ENCODE data around the gene EN1.

- no peak for TF ChIP-seq POLR2A (IDR thresholded peaks at IDR 0.05)
- TF ChIP-seq, protein P1, sequence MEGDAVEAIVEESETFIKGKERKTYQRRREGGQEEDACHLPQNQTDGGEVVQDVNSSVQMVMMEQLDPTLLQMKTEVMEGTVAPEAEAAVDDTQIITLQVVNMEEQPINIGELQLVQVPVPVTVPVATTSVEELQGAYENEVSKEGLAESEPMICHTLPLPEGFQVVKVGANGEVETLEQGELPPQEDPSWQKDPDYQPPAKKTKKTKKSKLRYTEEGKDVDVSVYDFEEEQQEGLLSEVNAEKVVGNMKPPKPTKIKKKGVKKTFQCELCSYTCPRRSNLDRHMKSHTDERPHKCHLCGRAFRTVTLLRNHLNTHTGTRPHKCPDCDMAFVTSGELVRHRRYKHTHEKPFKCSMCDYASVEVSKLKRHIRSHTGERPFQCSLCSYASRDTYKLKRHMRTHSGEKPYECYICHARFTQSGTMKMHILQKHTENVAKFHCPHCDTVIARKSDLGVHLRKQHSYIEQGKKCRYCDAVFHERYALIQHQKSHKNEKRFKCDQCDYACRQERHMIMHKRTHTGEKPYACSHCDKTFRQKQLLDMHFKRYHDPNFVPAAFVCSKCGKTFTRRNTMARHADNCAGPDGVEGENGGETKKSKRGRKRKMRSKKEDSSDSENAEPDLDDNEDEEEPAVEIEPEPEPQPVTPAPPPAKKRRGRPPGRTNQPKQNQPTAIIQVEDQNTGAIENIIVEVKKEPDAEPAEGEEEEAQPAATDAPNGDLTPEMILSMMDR (IDR thresholded peaks at IDR 0.05) = no peak
Measured at GRCh38 chr2:118864207-118864606, 16.8 kb upstream of the EN1 start.

All from upper lobe of left lung (tissue), 4 donors.